ENCODE measurements around the gene TNFRSF6B. TPM values are rescaled to one million over a fixed set of nuclear protein-coding genes. Genes with fewer than 3 reads are reported as not detected.

TNFRSF6B gene
- total RNA-seq, 2 experiments from 2014 or later: 1.0 to 6.6 TPM

GRCh38 chr20:63663332-63664066 lies 33.0 kb upstream of the TNFRSF6B start:
- no peak overlapping the region for H3K27ac ChIP-seq (ENCODE audit: low read depth, low read length, poor library complexity, severe bottlenecking)
- no peak overlapping the region for H3K4me2 ChIP-seq (ENCODE audit: low read length)
- ChIA-PET POLR2A (no interaction called here), CTCF (ENCODE audit: unreplicated experiment) (interaction anchor here (0.7 kb wide), 1 partner anchor 204 kb away, joined by 3 read pairs; no protein-coding TSS in a partner anchor)
- H3K79me2 ChIP-seq (ENCODE audit: insufficient read depth, low read depth, low read length): peaks cover 13% of the 10 kb centered on the region; the same call in 1 of the 2 replicates
- H3K36me3 ChIP-seq (ENCODE audit: insufficient read depth, low read length): peaks cover 55% of the 10 kb centered on the region
- no peak for DNase-seq (ENCODE audit: low spot score)
- TF ChIP-seq EZH2phosphoT487 (IDR thresholded peaks at IDR 0.05; ENCODE audit: borderline replicate concordance, low read depth, low read length): no peak
- TF ChIP-seq CTCF (conservative IDR thresholded peaks at IDR 0.05; ENCODE audit: low read length): no peak
- H2AFZ ChIP-seq (ENCODE audit: low read length): no peak overlapping the region
- peaks cover 5% of the 10 kb centered on the region for H3K4me1 ChIP-seq (ENCODE audit: insufficient read depth, low read length, poor library complexity, severe bottlenecking)
- intact Hi-C loops (cut with micrococcal nuclease; ENCODE audit: unreplicated experiment): no loop called here
- H3K9me3 ChIP-seq (ENCODE audit: low read length): no peaks in the 10 kb centered on the region
- no peaks in the 10 kb centered on the region for H3K9me2 ChIP-seq (ENCODE audit: insufficient read depth, low read length)
- H3K4me3 ChIP-seq (ENCODE audit: low read depth, low read length, poor library complexity, severe bottlenecking): no peak overlapping the region
- H4K20me1 ChIP-seq (ENCODE audit: insufficient read depth, low read length): no peaks in the 10 kb centered on the region
- BruUV-seq (replicated peaks): no TSS peak

DNA sequence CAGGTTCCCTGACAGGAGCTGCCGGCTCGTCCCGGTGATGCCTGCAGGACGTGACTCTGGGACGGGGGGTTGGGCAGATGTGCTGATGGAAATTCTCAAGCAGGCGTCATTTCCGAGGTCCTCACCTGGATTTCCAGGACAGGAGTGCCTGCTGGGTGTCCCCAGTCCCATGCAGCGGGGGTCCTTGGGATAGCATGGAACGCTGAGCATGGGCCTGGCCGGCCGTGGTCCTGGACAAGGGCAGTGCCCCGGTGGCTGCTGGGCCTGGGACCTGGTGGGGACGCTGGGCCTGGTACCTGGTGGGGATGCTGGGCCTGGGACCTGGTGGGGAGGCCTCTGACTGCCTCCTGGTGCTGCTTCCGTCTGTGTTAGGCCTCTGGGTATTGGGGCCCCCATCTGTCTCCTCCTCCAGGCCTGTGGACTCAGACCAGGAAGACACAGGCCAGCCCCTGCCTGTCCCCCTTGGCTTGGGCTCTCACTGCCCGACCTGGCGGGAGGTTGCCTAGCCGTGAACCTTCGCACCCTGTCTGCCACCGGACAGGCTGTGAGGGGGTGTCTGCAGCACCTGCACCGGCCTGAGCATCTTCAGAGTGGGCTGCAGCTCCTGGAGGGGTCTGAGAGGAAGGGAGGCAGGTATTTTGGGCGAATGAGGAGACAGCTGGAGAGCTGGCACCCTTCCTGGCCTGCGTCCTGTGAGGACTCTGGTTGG lies 32.2 kb upstream of the TNFRSF6B start:
- H3K36me3 ChIP-seq (ENCODE audit: insufficient read depth, low read length): peaks cover 63% of the 10 kb centered on the region
- BruUV-seq (replicated peaks): no TSS peak
- H3K9me2 ChIP-seq (ENCODE audit: insufficient read depth, low read length): no peaks in the 10 kb centered on the region
- H2AFZ ChIP-seq (ENCODE audit: low read length): no peak overlapping the region
- H3K4me3 ChIP-seq (ENCODE audit: low read depth, low read length, poor library complexity, severe bottlenecking): no peak overlapping the region
- POLR2A ChIA-PET: no interaction called here
- H3K4me2 ChIP-seq (ENCODE audit: low read length): no peak overlapping the region
- intact Hi-C loops (cut with micrococcal nuclease; ENCODE audit: unreplicated experiment): no loop called here
- TF ChIP-seq CTCF (conservative IDR thresholded peaks at IDR 0.05; ENCODE audit: low read length) (no peak), EZH2phosphoT487 (IDR thresholded peaks at IDR 0.05; ENCODE audit: borderline replicate concordance, low read depth, low read length) (no peak)
- H3K27ac ChIP-seq (ENCODE audit: low read depth, low read length, poor library complexity, severe bottlenecking): no peak overlapping the region
- peaks cover 5% of the 10 kb centered on the region; the same call in 1 of the 2 replicates for H3K79me2 ChIP-seq (ENCODE audit: insufficient read depth, low read depth, low read length)
- DNase-seq (ENCODE audit: low spot score): no peak
- H3K4me1 ChIP-seq (ENCODE audit: insufficient read depth, low read length, poor library complexity, severe bottlenecking): peaks cover 3% of the 10 kb centered on the region
- H3K9me3 ChIP-seq (ENCODE audit: low read length): no peaks in the 10 kb centered on the region
- CTCF ChIA-PET (ENCODE audit: unreplicated experiment): interaction anchor here (0.7 kb wide), 1 partner anchor 203 kb away, joined by 3 read pairs; no protein-coding TSS in a partner anchor
- no peaks in the 10 kb centered on the region for H4K20me1 ChIP-seq (ENCODE audit: insufficient read depth, low read length)

All from OCI-LY7 (cell line).